Lower leg skin (tissue), 4 donors: ENCODE data around the gene KIF5C. TPM values are rescaled to one million over a fixed set of nuclear protein-coding genes. Genes with fewer than 3 reads are reported as not detected.

Source experiments
- DNase-seq, 2 donors: peaks; one replicate each; pipeline ENCODE4 v3.0.0-alpha.2; 2019; ENCODE audit warnings: low spot score in 2 of 2
- H3K4me3 ChIP-seq: fragments of 200-600 bp; sonication (generic); 2 replicates; pipeline ENCODE4 v1.5.1; 2017; ENCODE audit warnings: mild to moderate bottlenecking, low read depth; ENCODE audit not compliant: poor library complexity, severe bottlenecking
- POLR2A ChIP-seq, 2 donors: fragments of 450-650 bp; IDR thresholded peaks; one replicate each; pipeline ENCODE4 v1.6.1; 2016 to 2017; ENCODE audit warnings: antibody characterized with exemption in 2 of 2, mild to moderate bottlenecking in 1 of 2, moderate library complexity in 1 of 2
- WGBS, 2 donors: methylation state at CpG; one replicate each; pipeline ENCODE4 v1.1.5; 2018; 5-methylcytosine and 5-hydroxymethylcytosine counted together
- intact Hi-C: fragments of 100-400 bp; cut with DNase I; formaldehyde crosslinking; loops from one replicate; pipeline ENCODE4 v1.15.0; 2023; ENCODE audit warnings: low total_unique reads
- total RNA-seq, 4 donors: library from RNA; depleted of rRNA; stranded (reverse); fragments of >200 nt; gene quantifications; one replicate each; pipeline ENCODE4 v1.1.0, GENCODE V29; 2016
- TF ChIP-seq, protein P1 (sequence below), 3 donors: fragments of 450-650 bp; IDR thresholded peaks; one replicate each; pipeline ENCODE4 v1.5.1; 2016; ENCODE audit warnings: antibody characterized with exemption in 3 of 3, mild to moderate bottlenecking in 3 of 3, moderate library complexity in 2 of 3

Gene KIF5C
- total RNA-seq, 4 donors from 2014 or later: 0.99 to 1.9 (median 1.3) TPM

- DNase-seq: no peak
- WGBS, 2 donors: 79 to 80% methylated on average over 8 of the region's 8 CpGs
- TF ChIP-seq POLR2A (IDR thresholded peaks at IDR 0.05): no peak
- TF ChIP-seq, protein P1, sequence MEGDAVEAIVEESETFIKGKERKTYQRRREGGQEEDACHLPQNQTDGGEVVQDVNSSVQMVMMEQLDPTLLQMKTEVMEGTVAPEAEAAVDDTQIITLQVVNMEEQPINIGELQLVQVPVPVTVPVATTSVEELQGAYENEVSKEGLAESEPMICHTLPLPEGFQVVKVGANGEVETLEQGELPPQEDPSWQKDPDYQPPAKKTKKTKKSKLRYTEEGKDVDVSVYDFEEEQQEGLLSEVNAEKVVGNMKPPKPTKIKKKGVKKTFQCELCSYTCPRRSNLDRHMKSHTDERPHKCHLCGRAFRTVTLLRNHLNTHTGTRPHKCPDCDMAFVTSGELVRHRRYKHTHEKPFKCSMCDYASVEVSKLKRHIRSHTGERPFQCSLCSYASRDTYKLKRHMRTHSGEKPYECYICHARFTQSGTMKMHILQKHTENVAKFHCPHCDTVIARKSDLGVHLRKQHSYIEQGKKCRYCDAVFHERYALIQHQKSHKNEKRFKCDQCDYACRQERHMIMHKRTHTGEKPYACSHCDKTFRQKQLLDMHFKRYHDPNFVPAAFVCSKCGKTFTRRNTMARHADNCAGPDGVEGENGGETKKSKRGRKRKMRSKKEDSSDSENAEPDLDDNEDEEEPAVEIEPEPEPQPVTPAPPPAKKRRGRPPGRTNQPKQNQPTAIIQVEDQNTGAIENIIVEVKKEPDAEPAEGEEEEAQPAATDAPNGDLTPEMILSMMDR (IDR thresholded peaks at IDR 0.05): no peak
- no peak overlapping the region for H3K4me3 ChIP-seq
- intact Hi-C loops: no loop called here
These were observed 34.1 kb downstream of the KIF5C start for GRCh38 chr2:148909114-148909513.

DNA sequence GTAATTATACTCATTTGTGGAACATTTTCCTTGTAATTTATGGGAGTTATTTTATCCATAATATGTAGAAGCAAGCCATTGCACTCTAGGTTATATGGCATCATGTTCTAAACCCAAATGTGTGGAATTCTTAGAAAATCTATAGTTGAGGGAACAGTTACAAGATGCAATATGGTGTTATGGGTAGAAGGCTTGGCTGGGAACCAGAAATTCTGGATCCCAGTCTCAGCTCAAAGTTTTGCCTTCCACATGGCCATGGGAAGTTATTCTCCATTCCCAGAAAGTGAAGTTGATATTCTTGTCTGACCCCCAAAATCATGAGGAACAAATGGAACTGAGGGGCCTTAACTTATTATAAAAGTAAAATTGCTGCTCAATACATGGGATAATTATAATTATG, 38.0 kb downstream of the KIF5C start:
- intact Hi-C loops: no loop called here
- TF ChIP-seq, protein P1 (IDR thresholded peaks at IDR 0.05): no peak
- TF ChIP-seq POLR2A (IDR thresholded peaks at IDR 0.05): no peak
- H3K4me3 ChIP-seq: no peak overlapping the region
- no peak for DNase-seq

- no peak for DNase-seq
- whole genome bisulfite sequencing, 2 donors: 91% methylated on average over 8 of the region's 8 CpGs
- H3K4me3 ChIP-seq: no peak overlapping the region
- TF ChIP-seq, protein P1 (IDR thresholded peaks at IDR 0.05): no peak
- intact Hi-C loops: no loop called here
These were observed 38.5 kb downstream of the KIF5C start for GRCh38 chr2:148913492-148913891.

- TF ChIP-seq, protein P1 (IDR thresholded peaks at IDR 0.05): no peak
- TF ChIP-seq POLR2A (IDR thresholded peaks at IDR 0.05): no peak
- intact Hi-C loops: no loop called here
- no peak overlapping the region for H3K4me3 ChIP-seq
- DNase-seq: no peak
- WGBS, 2 donors: 78 to 80% methylated on average over 4 of the region's 4 CpGs
These were observed 39.4 kb downstream of the KIF5C start for GRCh38 chr2:148914463-148914862.

GRCh38 chr2:148917431-148917830, 42.4 kb downstream of the KIF5C start:
- DNase-seq: no peak
- WGBS, 2 donors: 82 to 90% methylated on average over 1 of the region's 1 CpG
- TF ChIP-seq, protein P1 (IDR thresholded peaks at IDR 0.05): no peak
- TF ChIP-seq POLR2A (IDR thresholded peaks at IDR 0.05): no peak
- H3K4me3 ChIP-seq: no peak overlapping the region
- intact Hi-C loops: no loop called here

DNA sequence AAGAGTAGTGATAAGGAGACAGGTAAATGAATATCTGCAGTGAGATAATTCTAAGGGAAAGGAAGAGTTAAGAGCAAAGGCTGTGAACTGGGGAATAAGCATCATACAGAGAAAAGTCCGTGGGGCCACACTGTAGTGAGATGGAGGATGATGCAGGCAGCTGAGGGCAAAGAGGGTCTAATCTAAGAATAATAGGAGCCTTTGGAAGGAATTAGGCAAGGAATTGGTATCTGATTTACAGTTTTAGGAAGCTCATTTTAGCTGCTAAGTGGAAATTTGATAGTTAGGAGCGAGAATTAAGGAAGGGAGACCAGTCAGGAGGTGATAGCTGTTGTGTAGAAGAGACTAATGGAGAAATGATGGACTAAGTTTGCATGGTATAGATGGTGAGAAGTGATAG, 43.5 kb downstream of the KIF5C start:
- no peak for DNase-seq
- H3K4me3 ChIP-seq: no peak overlapping the region
- intact Hi-C loops: no loop called here
- no peak for TF ChIP-seq POLR2A (IDR thresholded peaks at IDR 0.05)
- TF ChIP-seq, protein P1 (IDR thresholded peaks at IDR 0.05): no peak
- WGBS, 2 donors: 78 to 86% methylated on average over 2 of the region's 2 CpGs
